NCI-H146 treated with DMSO at 0.1 percent for 48 hours (cell line): ENCODE results near the gene GREB1.

Experiments
- DNase-seq: peaks from one replicate; lab custom pipeline; 2025; ENCODE audit not compliant: unreplicated experiment; lab: John Stamatoyannopoulos, UW

The GREB1 gene

DNA sequence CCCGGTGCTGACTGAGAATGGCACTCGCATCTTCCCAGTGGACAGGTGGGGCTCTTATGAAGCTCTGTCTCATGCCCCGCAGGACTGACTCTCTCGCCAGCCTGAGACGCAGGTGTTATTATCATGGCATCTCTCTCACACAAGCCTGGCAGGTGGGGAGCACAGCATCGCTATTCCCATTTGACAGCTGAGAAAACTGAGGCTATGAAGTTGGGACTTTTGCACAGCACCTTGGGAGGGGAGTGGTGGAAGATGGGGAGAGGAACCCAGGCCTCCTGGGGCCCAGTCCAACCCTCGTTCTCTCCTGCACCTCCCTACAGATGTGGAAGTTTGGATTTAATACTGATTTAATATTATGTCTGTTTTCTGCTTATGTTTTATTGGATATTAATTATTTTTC lies 145.2 kb downstream of the GREB1 start:
- DNase-seq, result no peak

DNA sequence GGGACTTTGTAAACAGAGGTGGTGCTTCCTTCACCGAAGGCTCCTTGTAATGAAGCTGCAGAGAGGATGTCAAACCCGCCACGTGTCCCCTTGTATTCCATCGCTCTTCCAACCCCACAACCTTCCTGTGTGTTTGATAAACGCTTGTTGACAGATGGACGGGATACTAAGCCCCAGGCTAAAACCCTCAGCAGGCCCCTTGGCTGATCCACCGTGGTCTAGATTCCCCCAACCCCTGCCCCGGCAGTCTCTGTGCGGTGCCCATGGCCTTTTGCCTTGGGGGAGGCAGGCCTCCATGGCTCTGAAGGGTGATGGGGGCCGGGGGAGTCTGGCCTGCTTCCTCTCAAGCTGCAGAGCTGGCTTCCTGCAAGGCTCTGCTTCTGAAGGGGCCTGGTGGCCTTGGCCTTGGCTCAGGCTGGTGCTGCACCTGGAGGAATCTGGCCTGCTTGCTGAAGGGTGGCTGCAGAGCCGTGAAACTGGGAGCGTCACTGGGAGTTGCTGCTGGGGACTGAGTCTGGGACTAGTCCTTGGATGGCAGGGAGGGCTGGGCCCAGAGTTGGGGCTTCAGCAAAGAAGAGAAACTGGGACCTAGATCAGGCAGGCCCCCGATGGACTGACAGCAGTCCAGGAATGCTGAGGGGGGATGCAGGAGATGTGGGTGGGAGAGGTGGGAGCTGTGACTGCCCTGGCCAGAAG lies 145.8 kb downstream of the GREB1 start:
- no peak for DNase-seq

DNA sequence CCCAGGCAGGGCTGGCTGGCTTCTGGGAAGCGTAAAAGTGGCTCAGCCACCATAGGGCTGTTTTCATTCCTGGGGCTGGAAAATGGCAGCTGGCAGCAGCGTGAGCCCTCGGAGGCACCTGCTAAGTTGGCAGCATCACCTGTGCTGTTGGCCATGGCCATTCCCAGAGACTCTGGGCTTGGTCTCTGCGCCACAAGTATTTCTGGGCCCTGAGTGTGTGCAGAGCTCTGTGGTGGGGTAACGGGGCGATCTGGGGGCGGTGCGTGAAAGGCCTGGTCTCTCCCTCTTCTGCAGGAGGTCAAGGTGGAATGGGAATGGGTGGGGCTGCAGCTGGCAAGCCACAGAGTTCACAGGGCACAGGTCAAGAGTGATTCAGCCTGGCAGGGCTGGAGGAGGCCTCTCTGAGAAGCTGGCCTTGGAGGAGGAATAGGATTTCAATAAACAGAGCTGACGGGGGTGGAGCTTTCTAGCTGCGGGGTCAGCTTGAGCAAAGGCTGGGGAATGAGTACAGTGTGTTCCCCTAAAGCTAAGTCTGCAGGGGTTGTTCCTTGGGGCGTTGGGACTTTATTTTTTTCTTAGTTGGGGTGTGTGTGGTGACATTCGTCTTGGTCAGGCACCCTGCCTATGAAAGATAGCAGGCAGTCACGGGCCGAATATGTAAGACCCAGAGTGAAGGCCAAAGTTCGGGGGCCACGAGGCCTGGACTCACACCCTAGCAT lies 146.5 kb downstream of the GREB1 start:
- no peak for DNase-seq

GRCh38 chr2:11680901-11681721 lies 147.3 kb downstream of the GREB1 start:
- no peak for DNase-seq

- DNase-seq, result peak; percentile 27
Observed at GRCh38 chr2:11681722-11682589, 148.1 kb downstream of the GREB1 start.

GRCh38 chr2:11682590-11682915 lies 148.7 kb downstream of the GREB1 start:
- DNase-seq, result no peak

GRCh38 chr2:11683476-11683875 lies 149.6 kb downstream of the GREB1 start:
- DNase-seq, result peak; percentile 11

GRCh38 chr2:11683966-11684365 lies 150.1 kb downstream of the GREB1 start:
- no peak for DNase-seq

DNA sequence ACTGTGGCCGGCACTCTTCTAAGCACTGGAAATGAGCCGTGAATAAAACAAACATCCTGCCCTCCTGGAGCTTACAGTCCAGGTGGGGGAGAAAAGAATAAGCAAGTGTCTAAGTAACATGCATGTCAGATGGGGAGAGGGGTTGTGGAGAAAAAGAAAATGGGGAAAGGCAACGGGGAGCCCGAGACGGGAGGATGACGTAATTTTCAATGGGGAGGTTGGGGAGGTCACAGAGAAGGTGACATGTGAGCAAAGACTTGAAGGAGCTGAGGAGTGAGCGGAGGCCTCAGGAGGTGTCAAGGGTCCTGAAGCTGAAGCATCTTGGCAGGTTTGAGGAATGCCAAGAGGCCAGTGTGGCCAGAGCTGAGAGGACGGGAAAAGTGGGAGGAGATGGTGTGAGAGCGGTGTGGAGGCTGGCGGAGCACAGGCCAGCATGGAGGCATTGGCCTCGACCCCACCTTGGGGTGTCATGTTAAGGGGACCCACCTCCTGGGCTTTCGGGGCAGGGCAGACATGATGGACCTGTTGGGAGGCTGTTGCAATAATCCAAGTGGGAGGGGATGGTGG lies 151.1 kb downstream of the GREB1 start:
- no peak for DNase-seq

GRCh38 chr2:11685906-11686470 lies 152.1 kb downstream of the GREB1 start:
- DNase-seq, result no peak

- DNase-seq, result no peak
Observed at GRCh38 chr2:11687736-11688135, 153.9 kb downstream of the GREB1 start.

- DNase-seq, result peak; percentile 37
Observed at GRCh38 chr2:11688222-11689069, 154.6 kb downstream of the GREB1 start.

- no peak for DNase-seq
Observed at GRCh38 chr2:11691076-11691660, 157.3 kb downstream of the GREB1 start.
